Right ventricle myocardium inferior (tissue), 1 donor: Measurements from ENCODE around the gene NPAS3. TPM values are rescaled to one million over a fixed set of nuclear protein-coding genes. Genes with fewer than 3 reads are reported as not detected.
"Not testable (repeated sequence)": the region's sequence is repeated elsewhere in the genome, so short reads cannot be mapped to it uniquely, and the experiment has no call there.

Experiments used
- ATAC-seq: fragments of 200-7000 bp; cut with Tn5 transposase; one replicate; pipeline ENCODE4 v1.9.1; 2020; ENCODE audit warnings: mild to moderate bottlenecking, moderate library complexity
- DNase-seq: peaks from one replicate; pipeline ENCODE4 v3.0.0; 2021; ENCODE audit errors: missing footprints
- intact Hi-C: fragments of 100-400 bp; cut with DNase I; formaldehyde crosslinking; loops from one replicate; pipeline ENCODE4 v1.11.0; 2022
- total RNA-seq: library from RNA; stranded (reverse); fragmentation: NEBNext Ultra II Directional; extraction: Animal tissue kit (Norgen Biotek cat#: 25700); gene quantifications from one replicate; pipeline ENCODE4 v1.2.1, GENCODE V29; 2021
- donor health status: DM: no; HTN: yes; CAD: no; lungs with severe emphysema.

The NPAS3 gene
- total RNA-seq, 1 donor from 2014 or later = 1.9 TPM

GRCh38 chr14:33052943-33053342 is 114.3 kb downstream of the NPAS3 start:
- intact Hi-C loops = no loop called here
- DNase-seq (no peak), ATAC-seq (no peak)

GRCh38 chr14:33056213-33056612 is 117.5 kb downstream of the NPAS3 start:
- intact Hi-C loops = no loop called here
- ATAC-seq (no peak), DNase-seq (no peak)

GRCh38 chr14:33057585-33057984 is 118.9 kb downstream of the NPAS3 start:
- no peak for ATAC-seq
- no peak for DNase-seq
- intact Hi-C loops = no loop called here

- DNase-seq (no peak), ATAC-seq (no peak)
- intact Hi-C loops = no loop called here
Observed at GRCh38 chr14:33061667-33062325, 123.1 kb downstream of the NPAS3 start.

GRCh38 chr14:33062476-33062875 is 123.8 kb downstream of the NPAS3 start:
- ATAC-seq = no peak
- intact Hi-C loops = no loop called here

GRCh38 chr14:33062881-33063280 is 124.2 kb downstream of the NPAS3 start:
- intact Hi-C loops = no loop called here
- no peak for DNase-seq

More at GRCh38 chr14:33062476-33062875, 123.8 kb downstream of the NPAS3 start:
- no peak for DNase-seq

GRCh38 chr14:33063521-33063920 is 124.8 kb downstream of the NPAS3 start:
- intact Hi-C loops = no loop called here
- ATAC-seq = no peak
- DNase-seq = no peak

More at GRCh38 chr14:33062881-33063280, 124.2 kb downstream of the NPAS3 start:
- no peak for ATAC-seq

GRCh38 chr14:33065634-33066033 is 127.0 kb downstream of the NPAS3 start:
- intact Hi-C loops = no loop called here
- DNase-seq = no peak
- no peak for ATAC-seq

GRCh38 chr14:33068040-33068439 is 129.4 kb downstream of the NPAS3 start:
- intact Hi-C loops = no loop called here
- ATAC-seq (no peak), DNase-seq (no peak)

- no peak for ATAC-seq
- intact Hi-C loops = no loop called here
- no peak for DNase-seq
Observed at GRCh38 chr14:33068626-33069025, 129.9 kb downstream of the NPAS3 start.

- no peak for ATAC-seq
- intact Hi-C loops = no loop called here
- DNase-seq = no peak
Observed at GRCh38 chr14:33070475-33070874, 131.8 kb downstream of the NPAS3 start.

- ATAC-seq (no peak), DNase-seq (no peak)
- intact Hi-C loops = no loop called here
Observed at GRCh38 chr14:33073023-33073422, 134.3 kb downstream of the NPAS3 start.

GRCh38 chr14:33081259-33081658 is 142.6 kb downstream of the NPAS3 start:
- ATAC-seq = no peak
- DNase-seq = no peak
- intact Hi-C loops = no loop called here

- ATAC-seq (no peak), DNase-seq (no peak)
- intact Hi-C loops = no loop called here
Observed at GRCh38 chr14:33085799-33086198, 147.1 kb downstream of the NPAS3 start.

GRCh38 chr14:33088274-33088673 is 149.6 kb downstream of the NPAS3 start:
- ATAC-seq, intact Hi-C loops, DNase-seq: not testable (repeated sequence)

GRCh38 chr14:33098016-33098415 is 159.3 kb downstream of the NPAS3 start:
- intact Hi-C loops = no loop called here
- DNase-seq (no peak), ATAC-seq (no peak)

GRCh38 chr14:33103489-33103888 is 164.8 kb downstream of the NPAS3 start:
- ATAC-seq (peak; percentile 95), DNase-seq (no peak)
- intact Hi-C loops = no loop called here

- intact Hi-C loops = no loop called here
- ATAC-seq (no peak), DNase-seq (no peak)
Observed at GRCh38 chr14:33103966-33104365, 165.3 kb downstream of the NPAS3 start.

- no peak for DNase-seq
- no peak for ATAC-seq
- intact Hi-C loops = no loop called here
Observed at GRCh38 chr14:33110737-33111443, 172.2 kb downstream of the NPAS3 start.

- ATAC-seq (no peak), DNase-seq (no peak)
- intact Hi-C loops = no loop called here
Observed at GRCh38 chr14:33114331-33114730, 175.7 kb downstream of the NPAS3 start.
